Fibroblast of lung (primary cell): ENCODE measurements around the gene GRAMD1A.

Experiments used
- CTCF ChIP-seq, 2 donors: IDR thresholded peaks in 1 of 2; conservative IDR thresholded peaks in 1 of 2; 1 replicate in 1 of 2; 2 replicates in 1 of 2; pipeline ENCODE4 v1.5.1; 2011 to 2012; ENCODE audit warnings: low read length in 2 of 2, control low read depth in 1 of 2, inconsistent platforms in 1 of 2, low read depth in 1 of 2, mild to moderate bottlenecking in 1 of 2
- EZH2 ChIP-seq: IDR thresholded peaks from 2 replicates; pipeline ENCODE4 v1.5.1; 2012; ENCODE audit warnings: low read length, control low read depth, mild to moderate bottlenecking; ENCODE audit errors: missing control alignments

- TF ChIP-seq CTCF (conservative IDR thresholded peaks at IDR 0.05 in 1 of 2, IDR thresholded peaks at IDR 0.05 in 1 of 2; ENCODE audit: low read depth in 1 of 2, low read length in 2 of 2) (no peak), EZH2 (no peak)
Measured at GRCh38 chr19:35039881-35040825, 40.0 kb downstream of the GRAMD1A start.
